Esophagus muscularis mucosa (tissue), 4 donors: Measurements from ENCODE around the gene CASKIN1.

Experiments used
- CTCF ChIP-seq, 3 experiments: fragments of 200-600 bp in 2 of 3; fragments of 450-650 bp in 1 of 3; sonication (generic) in 2 of 3; IDR thresholded peaks; one replicate each; pipeline ENCODE4 v1.5.1; 2017 to 2019; ENCODE audit warnings: antibody characterized with exemption in 3 of 3, mild to moderate bottlenecking in 2 of 3, moderate library complexity in 1 of 3
- EP300 ChIP-seq: sonication (generic); formaldehyde crosslinking; IDR thresholded peaks from one replicate; pipeline ENCODE4 v1.6.1; 2017; ENCODE audit warnings: antibody characterized with exemption
- POLR2A ChIP-seq: fragments of 450-650 bp; IDR thresholded peaks from one replicate; pipeline ENCODE4 v1.6.1; 2017; ENCODE audit warnings: antibody characterized with exemption, moderate library complexity, mild to moderate bottlenecking, low read depth
- POLR2AphosphoS5 ChIP-seq, 2 donors: sonication (generic); formaldehyde crosslinking; IDR thresholded peaks; one replicate each; pipeline ENCODE4 v1.6.1; 2017; ENCODE audit warnings: antibody characterized with exemption in 2 of 2

- no peak for TF ChIP-seq CTCF (IDR thresholded peaks at IDR 0.05)
- no peak for TF ChIP-seq POLR2AphosphoS5 (IDR thresholded peaks at IDR 0.05)
- TF ChIP-seq POLR2A = no peak
- no peak for TF ChIP-seq EP300
Measured at GRCh38 chr16:2186064-2186463, 10.3 kb downstream of the CASKIN1 start.
